ENCODE measurements around the gene RGS6.
"Not testable (repeated sequence)": the region's sequence is repeated elsewhere in the genome, so short reads cannot be mapped to it uniquely, and the experiment has no call there.

RGS6 gene

GRCh38 chr14:72471346-72471745 is 539.1 kb downstream of the RGS6 start:
- DNase-seq, result no peak

GRCh38 chr14:72472845-72473244 is 540.6 kb downstream of the RGS6 start:
- no peak for DNase-seq

GRCh38 chr14:72476657-72477499 is 544.6 kb downstream of the RGS6 start:
- DNase-seq, result no peak

- not testable (repeated sequence) for DNase-seq
Measured at GRCh38 chr14:72477578-72477977, 545.3 kb downstream of the RGS6 start.

- DNase-seq, result no peak
Measured at GRCh38 chr14:72478471-72478893, 546.3 kb downstream of the RGS6 start.

GRCh38 chr14:72479461-72479931 is 547.3 kb downstream of the RGS6 start:
- no peak for DNase-seq

GRCh38 chr14:72480464-72481243 is 548.4 kb downstream of the RGS6 start:
- DNase-seq, result no peak

- DNase-seq, result no peak
Measured at GRCh38 chr14:72483311-72483710, 551.1 kb downstream of the RGS6 start.

- DNase-seq, result no peak
Measured at GRCh38 chr14:72485695-72486094, 553.5 kb downstream of the RGS6 start.

GRCh38 chr14:72488514-72488913 is 556.3 kb downstream of the RGS6 start:
- no peak for DNase-seq

GRCh38 chr14:72492196-72492595 is 560.0 kb downstream of the RGS6 start:
- no peak for DNase-seq

GRCh38 chr14:72495668-72496067 is 563.4 kb downstream of the RGS6 start:
- DNase-seq, result no peak

GRCh38 chr14:72498646-72499045 is 566.4 kb downstream of the RGS6 start:
- no peak for DNase-seq

GRCh38 chr14:72499746-72500145 is 567.5 kb downstream of the RGS6 start:
- no peak for DNase-seq

- DNase-seq, result no peak
Measured at GRCh38 chr14:72500234-72500838, 568.1 kb downstream of the RGS6 start.

GRCh38 chr14:72501439-72501838 is 569.2 kb downstream of the RGS6 start:
- DNase-seq, result no peak

- no peak for DNase-seq
Measured at GRCh38 chr14:72503271-72503670, 571.0 kb downstream of the RGS6 start.

GRCh38 chr14:72503696-72504368 is 571.6 kb downstream of the RGS6 start:
- DNase-seq, result no peak

- no peak for DNase-seq
Measured at GRCh38 chr14:72510566-72510965, 578.3 kb downstream of the RGS6 start.

GRCh38 chr14:72512281-72512680 is 580.1 kb downstream of the RGS6 start:
- no peak for DNase-seq

GRCh38 chr14:72512925-72513324 is 580.7 kb downstream of the RGS6 start:
- no peak for DNase-seq

GRCh38 chr14:72513346-72513745 is 581.1 kb downstream of the RGS6 start:
- DNase-seq, result no peak

Data from NCI-H187 (cell line).